B cell (primary cell): ENCODE measurements around the gene TBC1D22A.

Experiments
- EZH2 ChIP-seq: IDR thresholded peaks from 2 replicates; pipeline ENCODE4 v1.6.1; 2012; ENCODE audit warnings: borderline replicate concordance, low read depth, mild to moderate bottlenecking, moderate library complexity, low read length; ENCODE audit not compliant: insufficient read depth, poor library complexity, severe bottlenecking
- TF ChIP-seq, protein P1 (sequence below): fragments of 200-600 bp; IDR thresholded peaks from one replicate; pipeline ENCODE4 v1.8.0; 2022; ENCODE audit warnings: antibody characterized with exemption, mild to moderate bottlenecking

- TF ChIP-seq EZH2 = no peak
- TF ChIP-seq, protein P1, sequence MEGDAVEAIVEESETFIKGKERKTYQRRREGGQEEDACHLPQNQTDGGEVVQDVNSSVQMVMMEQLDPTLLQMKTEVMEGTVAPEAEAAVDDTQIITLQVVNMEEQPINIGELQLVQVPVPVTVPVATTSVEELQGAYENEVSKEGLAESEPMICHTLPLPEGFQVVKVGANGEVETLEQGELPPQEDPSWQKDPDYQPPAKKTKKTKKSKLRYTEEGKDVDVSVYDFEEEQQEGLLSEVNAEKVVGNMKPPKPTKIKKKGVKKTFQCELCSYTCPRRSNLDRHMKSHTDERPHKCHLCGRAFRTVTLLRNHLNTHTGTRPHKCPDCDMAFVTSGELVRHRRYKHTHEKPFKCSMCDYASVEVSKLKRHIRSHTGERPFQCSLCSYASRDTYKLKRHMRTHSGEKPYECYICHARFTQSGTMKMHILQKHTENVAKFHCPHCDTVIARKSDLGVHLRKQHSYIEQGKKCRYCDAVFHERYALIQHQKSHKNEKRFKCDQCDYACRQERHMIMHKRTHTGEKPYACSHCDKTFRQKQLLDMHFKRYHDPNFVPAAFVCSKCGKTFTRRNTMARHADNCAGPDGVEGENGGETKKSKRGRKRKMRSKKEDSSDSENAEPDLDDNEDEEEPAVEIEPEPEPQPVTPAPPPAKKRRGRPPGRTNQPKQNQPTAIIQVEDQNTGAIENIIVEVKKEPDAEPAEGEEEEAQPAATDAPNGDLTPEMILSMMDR = no peak
These were observed 120.9 kb downstream of the TBC1D22A start for GRCh38 chr22:46883092-46883910.
